K562 (cell line): ENCODE data around the gene C2orf81. TPM values are rescaled to one million over a fixed set of nuclear protein-coding genes. Genes with fewer than 3 reads are reported as not detected.
A peak's percentile ranks its signal among the peaks of the same experiment; 100 is the strongest.

Experiments
- ATAC-seq: fragments of 200-7000 bp; cut with Tn5 transposase; 3 replicates; pipeline ENCODE4 v1.9.1; 2020; ENCODE audit warnings: moderate library complexity
- BruUV-seq: library from RNA; stranded (reverse); fragments of 400-500 nt; replicated peaks from 2 replicates; lab custom pipeline; 2021; lab: Mats Ljungman, UMichigan
- CTCF ChIA-PET: fragments of 300-600 bp; formaldehyde crosslinking; extraction: SDS; loops from one replicate; lab custom pipeline; 2021; ENCODE audit warnings: low intra/inter-chr PET ratio; lab: Yijun Ruan, JAX
- POLR2A ChIA-PET: fragments of 300-600, 350-650 bp; sonication (Branson Sonifier 250); formaldehyde crosslinking; extraction: SDS; loops from one replicate; lab custom pipeline; 2021; ENCODE audit warnings: antibody characterized with exemption, inconsistent platforms; lab: Yijun Ruan, JAX
- DNase-seq, 4 experiments: peaks; one replicate each; pipeline versions ENCODE4 v3.0.0 to v3.0.0-alpha.2; 2011 to 2018; ENCODE audit warnings: low spot score in 3 of 4, mixed read lengths in 3 of 4; ENCODE audit errors: extremely low read depth in 1 of 4
- FAIRE-seq: peaks from 2 replicates; lab custom pipeline; 2011; peaks lifted over from hg19 to GRCh38; lab: Jason Lieb, UNC
- H2AFZ ChIP-seq: 2 replicates; pipeline ENCODE4 v1.6.0; 2011; ENCODE audit warnings: low read depth, low read length, control low read depth, inconsistent platforms
- H3K27ac ChIP-seq: fragments of 200-600 bp; 3 replicates; pipeline ENCODE4 v1.8.0; 2011; ENCODE audit warnings: low read depth, mild to moderate bottlenecking, control low read depth, inconsistent platforms, low read length, moderate library complexity, mixed read lengths; ENCODE audit errors: extremely low read depth
- H3K27me3 ChIP-seq, 2 experiments: fragments of 300-600 bp in 1 of 2; 2 replicates in 1 of 2; 3 replicates in 1 of 2; pipeline versions ENCODE4 v1.6.0 to v1.8.0; 2011; ENCODE audit warnings: inconsistent platforms in 2 of 2, low read length in 2 of 2, mild to moderate bottlenecking in 1 of 2, mixed read lengths in 1 of 2, moderate library complexity in 1 of 2; ENCODE audit not compliant: control insufficient read depth in 2 of 2, insufficient read depth in 2 of 2
- H3K36me3 ChIP-seq: fragments of 300-600 bp; 3 replicates; pipeline ENCODE4 v1.8.0; 2011; ENCODE audit warnings: mild to moderate bottlenecking, low read length, inconsistent platforms; ENCODE audit not compliant: control insufficient read depth, insufficient read depth
- H3K4me1 ChIP-seq, 2 experiments: fragments of 200-600 bp in 1 of 2; replicated peaks in 1 of 2; 2 replicates in 1 of 2; 3 replicates in 1 of 2; pipeline versions ENCODE4 v1.5.1 to v1.8.0; 2011; ENCODE audit warnings: inconsistent platforms in 2 of 2, low read length in 2 of 2, mild to moderate bottlenecking in 1 of 2, mixed read lengths in 1 of 2, moderate library complexity in 1 of 2; ENCODE audit not compliant: control insufficient read depth in 2 of 2, insufficient read depth in 2 of 2
- H3K4me2 ChIP-seq: 2 replicates; pipeline ENCODE4 v1.6.1; 2011; ENCODE audit warnings: low read length, control low read depth, inconsistent platforms, mixed read lengths; ENCODE audit not compliant: insufficient read depth
- H3K4me3 ChIP-seq: fragments of 200-600 bp; sonication (generic), shearing (Covaris generic); 2 replicates; pipeline ENCODE4 v1.5.1; 2016; ENCODE audit warnings: control low read depth, inconsistent platforms
- H3K79me2 ChIP-seq: fragments of 200-600 bp; 3 replicates; pipeline ENCODE4 v1.8.0; 2011; ENCODE audit warnings: low read length, inconsistent platforms; ENCODE audit not compliant: control insufficient read depth, insufficient read depth
- H3K9ac ChIP-seq, 2 experiments: 2 replicates each; pipeline versions ENCODE4 v1.6.0 to v1.6.1; 2011; ENCODE audit warnings: low read depth in 2 of 2, low read length in 2 of 2, control low read depth in 1 of 2, inconsistent platforms in 1 of 2, mild to moderate bottlenecking in 1 of 2, mixed read lengths in 1 of 2; ENCODE audit not compliant: insufficient read depth in 1 of 2
- H3K9me1 ChIP-seq: one replicate; pipeline ENCODE4 v1.6.0; 2011; ENCODE audit warnings: inconsistent platforms, mild to moderate bottlenecking, low read length, moderate library complexity; ENCODE audit not compliant: control insufficient read depth, insufficient read depth
- H3K9me3 ChIP-seq: replicated peaks from 2 replicates; pipeline ENCODE4 v1.5.1; 2011; ENCODE audit warnings: low read depth, low read length, inconsistent platforms; ENCODE audit not compliant: control insufficient read depth, insufficient read depth
- H4K20me1 ChIP-seq: replicated peaks from 2 replicates; pipeline ENCODE4 v1.6.1; 2011; ENCODE audit warnings: low read length, inconsistent platforms, mixed read lengths; ENCODE audit not compliant: control insufficient read depth, insufficient read depth
- HOXB6 ChIP-seq: fragments of 250-450 bp; sonication (Bioruptor Pico); IDR thresholded peaks from 2 replicates; pipeline ENCODE4 v1.5.1; 2022; ENCODE audit warnings: mild to moderate bottlenecking, borderline replicate concordance
- SRSF9 ChIP-seq: fragments of 200-400 bp; formaldehyde crosslinking; IDR thresholded peaks from 2 replicates; pipeline ENCODE4 v1.6.1; 2017; ENCODE audit warnings: low read depth, low read length, borderline replicate concordance
- WGBS: fragments of 100-300 bp; shearing (Covaris generic); methylation state at CpG from one replicate; pipeline ENCODE4 v1.1.6; 2016; ENCODE audit warnings: low coverage, mixed read lengths; ENCODE audit not compliant: insufficient coverage; ENCODE audit errors: missing lambda C conversion rate; 5-methylcytosine and 5-hydroxymethylcytosine counted together
- in situ Hi-C: fragments of 300-500 bp; cut with MboI; formaldehyde crosslinking; loops from 4 replicates; pipeline ENCODE4 v1.15.0; 2018; ENCODE audit warnings: inconsistent platforms, mixed read lengths
- intact Hi-C: fragments of 100-400 bp; cut with micrococcal nuclease; formaldehyde crosslinking; loops from 2 replicates; pipeline ENCODE4 v1.14.2; 2022
- polyA plus RNA-seq, 8 experiments: library from polyadenylated mRNA; depleted of rRNA in 4 of 8; stranded (reverse) in 5 of 8; unstranded in 3 of 8; fragments of >200 nt; fragmentation: Nextera tagmentation in 2 of 8; fragmentation: Illumina TruSeq in 1 of 8; extraction: Ambion mirVana in 2 of 8; extraction: Trizol in 1 of 8; gene quantifications; 2 replicates each; pipeline versions ENCODE4 v1.2.1 to v1.2.3, GENCODE V29; 2011 to 2014; ENCODE audit warnings: inconsistent platforms in 1 of 8, missing spikeins in 1 of 8
- total RNA-seq, 7 experiments: library from RNA; depleted of rRNA in 6 of 7; stranded (reverse); fragments of >200 nt in 6 of 7; fragmentation: Illumina TruSeq in 2 of 7; extraction: Trizol in 2 of 7; gene quantifications; 2 replicates each; pipeline versions ENCODE4 v1.2.1 to v1.2.3, GENCODE V29; 2011 to 2021; ENCODE audit warnings: low replicate concordance in 1 of 7
- TF ChIP-seq, protein P1 (sequence below), 3 experiments: IDR thresholded peaks in 2 of 3; conservative IDR thresholded peaks in 1 of 3; 2 replicates each; pipeline ENCODE4 v1.5.1; 2011 to 2012; ENCODE audit warnings: low read length in 3 of 3, mild to moderate bottlenecking in 3 of 3, control low read depth in 2 of 3, improper control_type of control experiment in 1 of 3, inconsistent platforms in 1 of 3, low read depth in 1 of 3, mixed read lengths in 1 of 3, moderate library complexity in 1 of 3; ENCODE audit not compliant: insufficient read depth in 2 of 3

The C2orf81 gene
- total and polyA plus RNA-seq, 9 of the 15 experiments (the other 6 are each of a cell fraction or from before 2014, with no cell fraction given), result 0.06 TPM; not detected in 8

- FAIRE-seq (peak; percentile 37), ATAC-seq (no peak)
- WGBS, result 67% methylated on average over 1 of the region's 1 CpG
- H4K20me1 ChIP-seq, result no peaks in the 10 kb centered on the region
- H3K27ac ChIP-seq, result no peak overlapping the region
- no peak overlapping the region for H3K4me3 ChIP-seq
- H2AFZ ChIP-seq, result no peak overlapping the region
- H3K9ac ChIP-seq, result no peak overlapping the region
- TF ChIP-seq HOXB6 (CRISPR knock-in tag) (no peak), SRSF9 (no peak)
- TF ChIP-seq, protein P1, sequence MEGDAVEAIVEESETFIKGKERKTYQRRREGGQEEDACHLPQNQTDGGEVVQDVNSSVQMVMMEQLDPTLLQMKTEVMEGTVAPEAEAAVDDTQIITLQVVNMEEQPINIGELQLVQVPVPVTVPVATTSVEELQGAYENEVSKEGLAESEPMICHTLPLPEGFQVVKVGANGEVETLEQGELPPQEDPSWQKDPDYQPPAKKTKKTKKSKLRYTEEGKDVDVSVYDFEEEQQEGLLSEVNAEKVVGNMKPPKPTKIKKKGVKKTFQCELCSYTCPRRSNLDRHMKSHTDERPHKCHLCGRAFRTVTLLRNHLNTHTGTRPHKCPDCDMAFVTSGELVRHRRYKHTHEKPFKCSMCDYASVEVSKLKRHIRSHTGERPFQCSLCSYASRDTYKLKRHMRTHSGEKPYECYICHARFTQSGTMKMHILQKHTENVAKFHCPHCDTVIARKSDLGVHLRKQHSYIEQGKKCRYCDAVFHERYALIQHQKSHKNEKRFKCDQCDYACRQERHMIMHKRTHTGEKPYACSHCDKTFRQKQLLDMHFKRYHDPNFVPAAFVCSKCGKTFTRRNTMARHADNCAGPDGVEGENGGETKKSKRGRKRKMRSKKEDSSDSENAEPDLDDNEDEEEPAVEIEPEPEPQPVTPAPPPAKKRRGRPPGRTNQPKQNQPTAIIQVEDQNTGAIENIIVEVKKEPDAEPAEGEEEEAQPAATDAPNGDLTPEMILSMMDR (IDR thresholded peaks at IDR 0.05 in 2 of 3, conservative IDR thresholded peaks at IDR 0.05 in 1 of 3; ENCODE audit: insufficient read depth in 2 of 3, low read depth in 1 of 3, low read length in 3 of 3), result 0 out of 6 replicates have a peak, but pooled peaks of 1 of the 3 experiments have one; percentile 2
- TF ChIP-seq, all 486 proteins: peak for 1
- DNase-seq, result no peak
- in situ Hi-C loops, result no loop called here
- H3K4me2 ChIP-seq, result no peak overlapping the region
- peaks cover 16 to 40% of the 10 kb centered on the region in 2 experiments; a peak in 4 of 5 replicates for H3K4me1 ChIP-seq
- intact Hi-C loops, result no loop called here
- H3K27me3 ChIP-seq, result no peaks in the 10 kb centered on the region
- H3K79me2 ChIP-seq, result no peaks in the 10 kb centered on the region
- H3K36me3 ChIP-seq, result no peaks in the 10 kb centered on the region
- H3K9me1 ChIP-seq, result no peaks in the 10 kb centered on the region
- no TSS peak for BruUV-seq
- POLR2A ChIA-PET, result interaction anchor here (0.8 to 1.2 kb wide), 2 partner anchors 15 to 17 kb away, joined by 3 to 4 read pairs; partner anchors contain the start of gene INO80B
- no peaks in the 10 kb centered on the region for H3K9me3 ChIP-seq
- CTCF ChIA-PET, result no interaction called here
These were observed 16.8 kb upstream of the C2orf81 start for GRCh38 chr2:74438248-74438647.
